Neural crest cell (in vitro differentiated cells): ENCODE data around the gene TNP2. TPM values are rescaled to one million over a fixed set of nuclear protein-coding genes. Genes with fewer than 3 reads are reported as not detected.
A peak's percentile ranks its signal among the peaks of the same experiment; 100 is the strongest.

Experiments
- DNase-seq: peaks from one replicate; pipeline ENCODE4 v3.0.0; 2021; ENCODE audit warnings: low read depth, mixed read lengths, low spot score
- H3K27ac Mint-ChIP-seq: one replicate; pipeline ENCODE4 v1.8.0; 2021; ENCODE audit warnings: mild to moderate bottlenecking, mixed read lengths; ENCODE audit not compliant: unreplicated experiment
- H3K27me3 Mint-ChIP-seq: 2 replicates; pipeline ENCODE4 v1.8.0; 2021; ENCODE audit warnings: low read depth, mild to moderate bottlenecking, mixed read lengths
- H3K36me3 Mint-ChIP-seq: 2 replicates; pipeline ENCODE4 v1.8.0; 2021; ENCODE audit warnings: low read depth, mild to moderate bottlenecking, mixed read lengths
- H3K4me1 Mint-ChIP-seq: 2 replicates; pipeline ENCODE4 v1.8.0; 2021; ENCODE audit warnings: mixed read lengths
- H3K4me3 Mint-ChIP-seq: one replicate; pipeline ENCODE4 v1.8.0; 2021; ENCODE audit warnings: mild to moderate bottlenecking, mixed read lengths
- H3K9me3 Mint-ChIP-seq: 2 replicates; pipeline ENCODE4 v1.8.0; 2021; ENCODE audit warnings: mixed read lengths
- CTCF ChIP-seq: fragments of 200-600 bp; sonication (generic); conservative IDR thresholded peaks from 2 replicates; pipeline ENCODE4 v1.5.0; 2021; ENCODE audit warnings: antibody characterized with exemption, mild to moderate bottlenecking
- total RNA-seq: library from RNA; stranded (reverse); gene quantifications from 2 replicates; pipeline ENCODE4 v1.2.1, GENCODE V29; 2021

The TNP2 gene
- total RNA-seq, 1 donor from 2014 or later: not detected

GRCh38 chr16:11272484-11272883 is 3.4 kb upstream of the TNP2 start:
- Mint-ChIP-seq H3K4me1 (peaks cover 17% of the 10 kb centered on the region), H3K4me3 (no peak overlapping the region), H3K27ac (peak overlapping the region; percentile 51), H3K36me3 (no peaks in the 10 kb centered on the region), H3K27me3 (no peaks in the 10 kb centered on the region), H3K9me3 (no peaks in the 10 kb centered on the region)
- no peak for DNase-seq
- TF ChIP-seq CTCF: no peak

GRCh38 chr16:11271610-11272009 is 2.5 kb upstream of the TNP2 start:
- Mint-ChIP-seq H3K36me3 (no peaks in the 10 kb centered on the region), H3K4me3 (no peak overlapping the region), H3K4me1 (peaks cover 17% of the 10 kb centered on the region), H3K9me3 (no peaks in the 10 kb centered on the region), H3K27me3 (no peaks in the 10 kb centered on the region), H3K27ac (no peak overlapping the region)
- no peak for DNase-seq
- no peak for TF ChIP-seq CTCF

GRCh38 chr16:11270602-11271162 is 1.6 kb upstream of the TNP2 start:
- Mint-ChIP-seq H3K4me3 (no peak overlapping the region), H3K4me1 (peaks cover 17% of the 10 kb centered on the region), H3K27ac (no peak overlapping the region), H3K27me3 (no peaks in the 10 kb centered on the region), H3K9me3 (no peaks in the 10 kb centered on the region), H3K36me3 (no peaks in the 10 kb centered on the region)
- DNase-seq: no peak
- TF ChIP-seq CTCF: no peak

GRCh38 chr16:11265124-11265523 is 4.0 kb downstream of the TNP2 start:
- Mint-ChIP-seq H3K36me3 (no peaks in the 10 kb centered on the region), H3K4me3 (no peak overlapping the region), H3K4me1 (no peaks in the 10 kb centered on the region), H3K9me3 (no peaks in the 10 kb centered on the region), H3K27me3 (no peaks in the 10 kb centered on the region), H3K27ac (no peak overlapping the region)
- no peak for TF ChIP-seq CTCF
- DNase-seq: no peak

GRCh38 chr16:11264155-11264832 is 4.8 kb downstream of the TNP2 start:
- H3K9me3 Mint-ChIP-seq: no peaks in the 10 kb centered on the region
- H3K36me3 Mint-ChIP-seq: no peaks in the 10 kb centered on the region
- no peak overlapping the region for H3K27ac Mint-ChIP-seq
- no peak for TF ChIP-seq CTCF
- no peak overlapping the region for H3K4me3 Mint-ChIP-seq
- H3K4me1 Mint-ChIP-seq: no peaks in the 10 kb centered on the region
- no peak for DNase-seq
- H3K27me3 Mint-ChIP-seq: no peaks in the 10 kb centered on the region
